ENCODE data around the gene GABRD.

Gene GABRD

GRCh38 chr1:2021550-2021949 is 2.4 kb downstream of the GABRD start:
- H3K4me3 ChIP-seq (ENCODE audit: low read length) = no peak overlapping the region
- no peaks in the 10 kb centered on the region for H3K36me3 ChIP-seq (replicated peaks; ENCODE audit: low read depth, low read length)
- no peaks in the 10 kb centered on the region for H3K79me2 ChIP-seq (ENCODE audit: low read length)
- H3K4me1 ChIP-seq (ENCODE audit: low read length) = no peaks in the 10 kb centered on the region
- no peak overlapping the region for H3K27ac ChIP-seq (ENCODE audit: low read length)
- TF ChIP-seq EZH2phosphoT487 (IDR thresholded peaks at IDR 0.05; ENCODE audit: low read depth) (no peak), CTCF (IDR thresholded peaks at IDR 0.05; ENCODE audit: low read depth, low read length) (no peak)
- no peaks in the 10 kb centered on the region; the same call in 1 of the 2 replicates for H3K27me3 ChIP-seq (ENCODE audit: low read depth, low read length)
- H2AFZ ChIP-seq (ENCODE audit: low read depth, low read length) = no peak overlapping the region
- no peaks in the 10 kb centered on the region for H4K20me1 ChIP-seq (ENCODE audit: insufficient read depth, low read length)
- H3K9me3 ChIP-seq (ENCODE audit: insufficient read depth, low read length) = no peaks in the 10 kb centered on the region
- no peak overlapping the region for H3K4me2 ChIP-seq (ENCODE audit: low read length)
- H3K9ac ChIP-seq (ENCODE audit: low read length) = no peak overlapping the region

- no peak overlapping the region for H2AFZ ChIP-seq (ENCODE audit: low read depth, low read length)
- no peak overlapping the region for H3K27ac ChIP-seq (ENCODE audit: low read length)
- no peak overlapping the region for H3K4me3 ChIP-seq (ENCODE audit: low read length)
- no peaks in the 10 kb centered on the region for H3K27me3 ChIP-seq (ENCODE audit: low read depth, low read length)
- no peaks in the 10 kb centered on the region for H4K20me1 ChIP-seq (ENCODE audit: insufficient read depth, low read length)
- H3K4me2 ChIP-seq (ENCODE audit: low read length) = no peak overlapping the region
- no peaks in the 10 kb centered on the region for H3K36me3 ChIP-seq (replicated peaks; ENCODE audit: low read depth, low read length)
- H3K79me2 ChIP-seq (ENCODE audit: low read length) = no peaks in the 10 kb centered on the region
- no peaks in the 10 kb centered on the region for H3K4me1 ChIP-seq (ENCODE audit: low read length)
- no peaks in the 10 kb centered on the region for H3K9me3 ChIP-seq (ENCODE audit: insufficient read depth, low read length)
- TF ChIP-seq EZH2phosphoT487 (IDR thresholded peaks at IDR 0.05; ENCODE audit: low read depth) = no peak
- no peak for TF ChIP-seq CTCF (IDR thresholded peaks at IDR 0.05; ENCODE audit: low read depth, low read length)
- H3K9ac ChIP-seq (ENCODE audit: low read length) = no peak overlapping the region
Measured at GRCh38 chr1:2022063-2022770, 3.1 kb downstream of the GABRD start.

- Histone ChIP-seq H3K4me1 (ENCODE audit: low read length) (no peaks in the 10 kb centered on the region), H3K79me2 (ENCODE audit: low read length) (no peaks in the 10 kb centered on the region), H3K27me3 (ENCODE audit: low read depth, low read length) (no peaks in the 10 kb centered on the region), H3K4me3 (ENCODE audit: low read length) (no peak overlapping the region), H2AFZ (ENCODE audit: low read depth, low read length) (no peak overlapping the region), H3K9me3 (ENCODE audit: insufficient read depth, low read length) (no peaks in the 10 kb centered on the region), H4K20me1 (ENCODE audit: insufficient read depth, low read length) (no peaks in the 10 kb centered on the region), H3K9ac (ENCODE audit: low read length) (no peak overlapping the region), H3K27ac (ENCODE audit: low read length) (no peak overlapping the region), H3K4me2 (ENCODE audit: low read length) (no peak overlapping the region), H3K36me3 (replicated peaks; ENCODE audit: low read depth, low read length) (no peaks in the 10 kb centered on the region)
- TF ChIP-seq EZH2phosphoT487 (IDR thresholded peaks at IDR 0.05; ENCODE audit: low read depth) (no peak), CTCF (IDR thresholded peaks at IDR 0.05; ENCODE audit: low read depth, low read length) (no peak)
Measured at GRCh38 chr1:2023187-2023586, 4.0 kb downstream of the GABRD start.

GRCh38 chr1:2024451-2024850 is 5.3 kb downstream of the GABRD start:
- no peaks in the 10 kb centered on the region for H3K27me3 ChIP-seq (ENCODE audit: low read depth, low read length)
- no peak overlapping the region for H3K9ac ChIP-seq (ENCODE audit: low read length)
- TF ChIP-seq CTCF (IDR thresholded peaks at IDR 0.05; ENCODE audit: low read depth, low read length) = no peak
- TF ChIP-seq EZH2phosphoT487 (IDR thresholded peaks at IDR 0.05; ENCODE audit: low read depth) = no peak
- no peak overlapping the region for H3K27ac ChIP-seq (ENCODE audit: low read length)
- H3K9me3 ChIP-seq (ENCODE audit: insufficient read depth, low read length) = no peaks in the 10 kb centered on the region
- no peak overlapping the region for H3K4me2 ChIP-seq (ENCODE audit: low read length)
- H2AFZ ChIP-seq (ENCODE audit: low read depth, low read length) = no peak overlapping the region
- no peak overlapping the region for H3K4me3 ChIP-seq (ENCODE audit: low read length)
- H3K79me2 ChIP-seq (ENCODE audit: low read length) = no peaks in the 10 kb centered on the region
- H4K20me1 ChIP-seq (ENCODE audit: insufficient read depth, low read length) = no peaks in the 10 kb centered on the region
- H3K36me3 ChIP-seq (replicated peaks; ENCODE audit: low read depth, low read length) = no peaks in the 10 kb centered on the region
- H3K4me1 ChIP-seq (ENCODE audit: low read length) = no peaks in the 10 kb centered on the region
